ENCODE measurements around the gene BLID.

The BLID gene

GRCh38 chr11:122140500-122140899, 24.5 kb upstream of the BLID start:
- no peak overlapping the region for H3K4me3 ChIP-seq (ENCODE audit: low read depth, low read length)
- peak; percentile 86 for DNase-seq (ENCODE audit: low read depth)
- TF ChIP-seq, protein P1, sequence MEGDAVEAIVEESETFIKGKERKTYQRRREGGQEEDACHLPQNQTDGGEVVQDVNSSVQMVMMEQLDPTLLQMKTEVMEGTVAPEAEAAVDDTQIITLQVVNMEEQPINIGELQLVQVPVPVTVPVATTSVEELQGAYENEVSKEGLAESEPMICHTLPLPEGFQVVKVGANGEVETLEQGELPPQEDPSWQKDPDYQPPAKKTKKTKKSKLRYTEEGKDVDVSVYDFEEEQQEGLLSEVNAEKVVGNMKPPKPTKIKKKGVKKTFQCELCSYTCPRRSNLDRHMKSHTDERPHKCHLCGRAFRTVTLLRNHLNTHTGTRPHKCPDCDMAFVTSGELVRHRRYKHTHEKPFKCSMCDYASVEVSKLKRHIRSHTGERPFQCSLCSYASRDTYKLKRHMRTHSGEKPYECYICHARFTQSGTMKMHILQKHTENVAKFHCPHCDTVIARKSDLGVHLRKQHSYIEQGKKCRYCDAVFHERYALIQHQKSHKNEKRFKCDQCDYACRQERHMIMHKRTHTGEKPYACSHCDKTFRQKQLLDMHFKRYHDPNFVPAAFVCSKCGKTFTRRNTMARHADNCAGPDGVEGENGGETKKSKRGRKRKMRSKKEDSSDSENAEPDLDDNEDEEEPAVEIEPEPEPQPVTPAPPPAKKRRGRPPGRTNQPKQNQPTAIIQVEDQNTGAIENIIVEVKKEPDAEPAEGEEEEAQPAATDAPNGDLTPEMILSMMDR (conservative IDR thresholded peaks at IDR 0.05; ENCODE audit: low read depth, low read length), result no peak

- H3K4me3 ChIP-seq (ENCODE audit: low read depth, low read length), result no peak overlapping the region
- no peak for DNase-seq (ENCODE audit: low read depth)
- TF ChIP-seq, protein P1 (conservative IDR thresholded peaks at IDR 0.05; ENCODE audit: low read depth, low read length), result no peak
Observed at GRCh38 chr11:122139595-122139866, 23.5 kb upstream of the BLID start.

DNA sequence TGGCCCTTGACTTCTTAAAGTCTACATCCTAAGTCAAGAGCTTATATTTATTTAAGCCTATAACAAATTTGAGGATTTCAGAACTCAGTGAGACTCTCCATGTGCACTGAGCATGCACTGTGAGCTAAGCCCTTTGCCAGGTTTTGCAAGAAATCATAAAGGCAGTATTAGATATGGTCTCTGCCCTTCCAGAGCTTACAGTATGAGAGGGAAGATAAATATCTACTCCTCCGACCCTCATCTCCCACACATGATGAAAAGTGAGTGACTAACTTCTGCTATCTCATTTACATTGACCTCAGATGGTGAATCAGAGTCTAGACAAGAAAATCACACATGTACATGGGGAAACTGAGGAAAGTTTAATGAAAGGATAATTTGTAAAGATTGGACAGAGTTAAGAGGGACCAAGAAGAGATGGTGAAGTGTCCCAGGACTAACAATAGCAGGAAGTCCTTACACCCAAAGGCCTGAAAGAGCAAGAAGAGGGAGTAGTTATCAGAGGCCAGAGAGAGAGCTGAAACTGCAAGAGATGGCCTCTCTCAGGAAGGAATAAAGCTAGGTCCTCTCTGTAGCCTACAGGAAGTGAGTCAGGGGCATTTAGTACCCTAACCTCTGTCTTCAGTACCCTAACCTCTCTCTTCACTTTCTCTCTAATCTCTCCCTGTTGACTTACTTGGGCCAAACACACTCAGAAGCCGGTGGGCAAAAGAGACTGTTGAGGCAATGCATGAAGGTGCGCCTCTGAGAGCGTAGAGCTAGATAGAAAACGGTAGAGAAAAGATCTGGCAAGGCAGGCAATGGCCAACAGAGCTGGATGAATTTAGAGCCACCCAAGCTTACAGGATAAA, 23.0 kb upstream of the BLID start:
- TF ChIP-seq, protein P1 (conservative IDR thresholded peaks at IDR 0.05; ENCODE audit: low read depth, low read length), result no peak
- no peak for DNase-seq (ENCODE audit: low read depth)
- no peak overlapping the region for H3K4me3 ChIP-seq (ENCODE audit: low read depth, low read length)

GRCh38 chr11:122137078-122137793, 21.2 kb upstream of the BLID start:
- DNase-seq (ENCODE audit: low read depth), result peak; percentile 93
- TF ChIP-seq, protein P1 (conservative IDR thresholded peaks at IDR 0.05; ENCODE audit: low read depth, low read length), result no peak

DNA sequence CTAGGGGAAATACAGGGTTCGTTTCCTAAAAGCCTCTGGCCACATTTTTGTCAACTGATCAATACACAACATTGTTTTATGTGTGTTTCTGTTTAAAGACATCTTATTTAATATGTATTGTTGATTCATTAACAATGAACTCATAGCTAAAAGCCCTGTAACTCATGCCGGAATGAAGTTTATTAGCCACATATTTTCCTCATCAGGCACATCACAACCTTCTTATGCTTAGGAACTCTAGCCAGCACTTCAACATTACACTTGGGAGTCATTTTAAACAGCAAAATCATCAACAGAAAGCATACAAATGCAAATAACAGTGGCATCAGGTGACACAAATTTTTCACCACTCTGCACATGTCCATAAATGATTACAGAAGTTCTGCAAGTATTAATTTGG, 15.1 kb upstream of the BLID start:
- DNase-seq (ENCODE audit: low read depth), result no peak
- TF ChIP-seq, protein P1 (conservative IDR thresholded peaks at IDR 0.05; ENCODE audit: low read depth, low read length), result no peak
- H3K4me3 ChIP-seq (ENCODE audit: low read depth, low read length), result no peak overlapping the region

More at GRCh38 chr11:122137078-122137793, 21.2 kb upstream of the BLID start:
- H3K4me3 ChIP-seq (ENCODE audit: low read depth, low read length), result no peak overlapping the region

DNA sequence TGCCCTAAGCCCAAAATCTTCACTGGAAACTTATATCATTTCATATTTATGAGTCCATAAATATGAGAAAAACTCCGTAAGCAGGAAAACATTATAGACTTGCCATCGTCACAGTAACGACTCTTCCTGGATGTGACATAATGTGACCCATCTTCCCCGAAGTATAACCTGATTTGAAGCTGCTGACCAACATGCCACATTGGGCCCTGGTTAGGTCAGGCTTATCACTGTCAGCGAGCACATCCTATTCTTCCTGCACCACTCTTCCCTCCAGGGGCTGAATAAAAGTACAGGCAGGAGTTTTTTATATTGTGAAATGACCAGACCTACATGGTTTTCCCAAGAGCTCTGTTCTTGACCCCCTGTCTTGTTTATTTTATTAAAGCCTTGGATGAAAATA, 12.1 kb upstream of the BLID start:
- peak; percentile 43 for DNase-seq (ENCODE audit: low read depth)
- H3K4me3 ChIP-seq (ENCODE audit: low read depth, low read length), result no peak overlapping the region
- TF ChIP-seq, protein P1 (conservative IDR thresholded peaks at IDR 0.05; ENCODE audit: low read depth, low read length), result no peak

Data from choroid plexus epithelial cell (primary cell).